Endodermal cell (in vitro differentiated cells): ENCODE measurements around the gene RASL11B. TPM values are rescaled to one million over a fixed set of nuclear protein-coding genes. Genes with fewer than 3 reads are reported as not detected.

Experiments used
- DNase-seq: peaks from one replicate; pipeline ENCODE4 v3.0.0-alpha.2; 2017
- H3K27ac ChIP-seq: 2 replicates; pipeline ENCODE4 v1.5.1; 2013; ENCODE audit warnings: mild to moderate bottlenecking, low read depth, low read length, moderate library complexity
- H3K27me3 ChIP-seq: 2 replicates; pipeline ENCODE4 v1.6.1; 2013; ENCODE audit warnings: mild to moderate bottlenecking, low read length, moderate library complexity; ENCODE audit not compliant: insufficient read depth, control insufficient read depth, poor library complexity, severe bottlenecking
- H3K36me3 ChIP-seq: 2 replicates; pipeline ENCODE4 v1.7.0; 2013; ENCODE audit warnings: mild to moderate bottlenecking, low read length, moderate library complexity; ENCODE audit not compliant: control insufficient read depth, insufficient read depth
- H3K4me1 ChIP-seq: one replicate; pipeline ENCODE4 v1.7.0; 2013; ENCODE audit warnings: low read length; ENCODE audit not compliant: control insufficient read depth, insufficient read depth
- H3K4me3 ChIP-seq: 2 replicates; pipeline ENCODE4 v1.5.1; 2013; ENCODE audit warnings: mild to moderate bottlenecking, low read length, moderate library complexity
- H3K9ac ChIP-seq: 2 replicates; pipeline ENCODE4 v1.6.1; 2013; ENCODE audit warnings: mild to moderate bottlenecking, low read length, moderate library complexity; ENCODE audit not compliant: poor library complexity, severe bottlenecking; ENCODE audit errors: extremely low read depth
- H3K9me3 ChIP-seq: 2 replicates; pipeline ENCODE4 v1.6.1; 2013; ENCODE audit warnings: mild to moderate bottlenecking, low read length, moderate library complexity; ENCODE audit not compliant: control insufficient read depth
- H3K27ac Mint-ChIP-seq: 2 replicates; pipeline ENCODE4 v1.8.0; 2020; ENCODE audit warnings: mixed read lengths
- H3K27me3 Mint-ChIP-seq: 2 replicates; pipeline ENCODE4 v1.8.0; 2021; ENCODE audit warnings: mild to moderate bottlenecking, mixed read lengths; ENCODE audit not compliant: insufficient read depth
- H3K36me3 Mint-ChIP-seq: 2 replicates; pipeline ENCODE4 v1.8.0; 2020; ENCODE audit warnings: low read depth, mixed read lengths
- H3K4me1 Mint-ChIP-seq: 2 replicates; pipeline ENCODE4 v1.8.0; 2020; ENCODE audit warnings: mixed read lengths
- H3K4me3 Mint-ChIP-seq: 2 replicates; pipeline ENCODE4 v1.8.0; 2020; ENCODE audit warnings: mild to moderate bottlenecking, moderate library complexity, mixed read lengths
- H3K9me3 Mint-ChIP-seq: 2 replicates; pipeline ENCODE4 v1.8.0; 2020; ENCODE audit warnings: mild to moderate bottlenecking, mixed read lengths
- WGBS, 2 experiments: methylation state at CpG; one replicate each; pipeline versions ENCODE4 v1.1.5 to v1.1.7; 2013; ENCODE audit warnings: missing lambda C conversion rate in 2 of 2, mixed read lengths in 1 of 2; ENCODE audit not compliant: insufficient coverage in 1 of 2, insufficient read length in 1 of 2; 5-methylcytosine and 5-hydroxymethylcytosine counted together
- total RNA-seq, 2 donors: library from RNA; stranded (reverse); fragmentation: NEBNext Ultra II Directional in 1 of 2; extraction: Animal tissue kit (Norgen Biotek cat#: 25700) in 1 of 2; gene quantifications; 2 replicates in 1 of 2; 3 replicates in 1 of 2; pipeline ENCODE4 v1.2.1, GENCODE V29; 2021
- TF ChIP-seq, protein P1 (sequence below): fragments of 200-600 bp; sonication (generic); conservative IDR thresholded peaks from 2 replicates; pipeline ENCODE4 v1.5.0; 2021; ENCODE audit warnings: antibody characterized with exemption, mild to moderate bottlenecking

The RASL11B gene
- total RNA-seq, 2 donors from 2014 or later, result 7.0 to 12.7 TPM

DNA sequence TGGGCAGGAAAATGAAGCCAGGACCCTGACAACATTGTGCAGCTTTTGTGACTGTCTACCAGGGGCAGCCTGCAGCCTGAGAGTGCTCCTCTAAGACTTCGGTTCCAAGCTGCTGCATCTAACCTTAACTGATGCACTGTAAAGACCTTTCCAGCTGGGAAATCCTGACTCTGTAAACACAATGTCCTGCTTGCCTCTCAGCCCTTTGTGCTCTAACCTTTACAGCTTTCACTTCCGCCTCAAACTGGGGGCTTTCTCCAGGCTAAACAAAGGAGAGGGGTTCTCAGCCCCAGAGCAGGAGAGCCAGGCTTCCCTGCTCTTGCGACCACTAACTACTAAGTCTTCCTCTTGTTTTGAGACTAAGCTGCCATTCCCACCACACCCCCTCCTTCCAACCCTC, 19.3 kb upstream of the RASL11B start:
- no peak overlapping the region for H3K27ac Mint-ChIP-seq
- no peak overlapping the region for H3K27ac ChIP-seq
- H3K27me3 ChIP-seq, result peaks cover 19% of the 10 kb centered on the region
- no peak overlapping the region for H3K9ac ChIP-seq
- WGBS, 2 experiments, result 37 to 62% methylated on average over 2 to 3 of the region's 3 CpGs
- H3K4me3 Mint-ChIP-seq, result no peak overlapping the region
- TF ChIP-seq, protein P1, sequence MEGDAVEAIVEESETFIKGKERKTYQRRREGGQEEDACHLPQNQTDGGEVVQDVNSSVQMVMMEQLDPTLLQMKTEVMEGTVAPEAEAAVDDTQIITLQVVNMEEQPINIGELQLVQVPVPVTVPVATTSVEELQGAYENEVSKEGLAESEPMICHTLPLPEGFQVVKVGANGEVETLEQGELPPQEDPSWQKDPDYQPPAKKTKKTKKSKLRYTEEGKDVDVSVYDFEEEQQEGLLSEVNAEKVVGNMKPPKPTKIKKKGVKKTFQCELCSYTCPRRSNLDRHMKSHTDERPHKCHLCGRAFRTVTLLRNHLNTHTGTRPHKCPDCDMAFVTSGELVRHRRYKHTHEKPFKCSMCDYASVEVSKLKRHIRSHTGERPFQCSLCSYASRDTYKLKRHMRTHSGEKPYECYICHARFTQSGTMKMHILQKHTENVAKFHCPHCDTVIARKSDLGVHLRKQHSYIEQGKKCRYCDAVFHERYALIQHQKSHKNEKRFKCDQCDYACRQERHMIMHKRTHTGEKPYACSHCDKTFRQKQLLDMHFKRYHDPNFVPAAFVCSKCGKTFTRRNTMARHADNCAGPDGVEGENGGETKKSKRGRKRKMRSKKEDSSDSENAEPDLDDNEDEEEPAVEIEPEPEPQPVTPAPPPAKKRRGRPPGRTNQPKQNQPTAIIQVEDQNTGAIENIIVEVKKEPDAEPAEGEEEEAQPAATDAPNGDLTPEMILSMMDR, result no peak
- H3K4me1 Mint-ChIP-seq, result peaks cover 32% of the 10 kb centered on the region
- H3K4me3 ChIP-seq, result no peak overlapping the region
- H3K4me1 ChIP-seq, result peaks cover 29% of the 10 kb centered on the region
- H3K36me3 Mint-ChIP-seq, result no peaks in the 10 kb centered on the region
- no peaks in the 10 kb centered on the region for H3K36me3 ChIP-seq
- H3K27me3 Mint-ChIP-seq, result peaks cover 25% of the 10 kb centered on the region
- H3K9me3 ChIP-seq, result no peaks in the 10 kb centered on the region
- no peak for DNase-seq
- H3K9me3 Mint-ChIP-seq, result no peaks in the 10 kb centered on the region

DNA sequence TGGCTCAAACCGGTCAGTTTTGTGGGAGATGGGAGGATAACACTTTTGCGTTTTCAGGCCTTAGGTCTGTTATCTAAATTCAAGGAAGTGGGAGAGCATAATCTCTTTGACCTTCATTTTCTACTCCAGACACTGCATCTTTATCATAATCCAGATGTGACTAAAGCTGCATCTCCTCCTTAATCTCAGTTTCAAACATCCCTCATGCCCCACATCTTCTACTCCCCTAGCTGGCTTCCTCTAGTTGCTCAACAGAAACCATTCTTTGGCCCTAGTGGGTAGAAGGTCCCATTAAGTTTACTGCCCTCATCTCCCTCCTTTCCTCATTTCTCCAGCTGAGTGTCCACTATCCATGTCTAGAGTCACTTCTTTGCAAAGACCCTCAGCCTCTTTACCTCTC, 18.8 kb upstream of the RASL11B start:
- WGBS, 2 experiments, result 77 to 93% methylated on average over 2 of the region's 2 CpGs
- Mint-ChIP-seq H3K9me3 (no peaks in the 10 kb centered on the region), H3K27ac (no peak overlapping the region), H3K4me3 (no peak overlapping the region), H3K27me3 (peaks cover 25% of the 10 kb centered on the region), H3K4me1 (peaks cover 30% of the 10 kb centered on the region), H3K36me3 (no peaks in the 10 kb centered on the region)
- H3K27me3 ChIP-seq, result peaks cover 19% of the 10 kb centered on the region
- H3K9ac ChIP-seq, result no peak overlapping the region
- no peak for DNase-seq
- TF ChIP-seq, protein P1, result no peak
- peaks cover 25% of the 10 kb centered on the region for H3K4me1 ChIP-seq
- H3K9me3 ChIP-seq, result no peaks in the 10 kb centered on the region
- no peak overlapping the region for H3K27ac ChIP-seq
- H3K4me3 ChIP-seq, result no peak overlapping the region
- no peaks in the 10 kb centered on the region for H3K36me3 ChIP-seq

DNA sequence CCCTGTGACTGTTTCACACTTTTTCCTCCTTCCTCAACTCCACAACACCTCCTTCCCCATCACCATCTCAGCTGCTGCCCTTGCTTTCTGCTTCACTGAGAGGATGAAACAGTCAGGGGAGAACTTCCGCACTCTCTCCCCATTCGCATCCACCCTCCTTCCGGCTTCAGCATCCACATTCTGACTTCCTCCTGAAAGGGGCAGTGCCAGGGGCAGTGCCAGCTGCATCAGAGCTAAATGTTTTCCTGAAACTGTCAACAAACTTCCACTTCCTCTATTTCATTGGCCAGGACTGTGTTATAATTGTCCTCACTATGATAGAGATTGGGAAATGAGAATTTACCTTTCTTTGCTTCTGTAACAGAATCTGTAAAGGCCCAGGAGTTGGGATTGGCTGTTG, 18.2 kb upstream of the RASL11B start:
- Mint-ChIP-seq H3K9me3 (no peaks in the 10 kb centered on the region), H3K4me3 (no peak overlapping the region), H3K27ac (no peak overlapping the region), H3K4me1 (peaks cover 27% of the 10 kb centered on the region), H3K36me3 (no peaks in the 10 kb centered on the region), H3K27me3 (peaks cover 27% of the 10 kb centered on the region)
- Histone ChIP-seq H3K36me3 (no peaks in the 10 kb centered on the region), H3K27ac (no peak overlapping the region), H3K4me3 (no peak overlapping the region), H3K9me3 (no peaks in the 10 kb centered on the region), H3K4me1 (peaks cover 18% of the 10 kb centered on the region), H3K27me3 (peaks cover 19% of the 10 kb centered on the region), H3K9ac (no peak overlapping the region)
- 96 to 100% methylated on average over 3 of the region's 3 CpGs for WGBS, 2 experiments
- TF ChIP-seq, protein P1, result no peak
- DNase-seq, result no peak
